HCT116 (cell line): ENCODE data around the gene PLCD4. TPM values are rescaled to one million over a fixed set of nuclear protein-coding genes. Genes with fewer than 3 reads are reported as not detected.
A peak's percentile ranks its signal among the peaks of the same experiment; 100 is the strongest.

Source experiments
- ATAC-seq: fragments of 200-7000 bp; cut with Tn5 transposase; 2 replicates; pipeline ENCODE4 v1.9.1; 2020; ENCODE audit warnings: mild to moderate bottlenecking, moderate library complexity
- BruUV-seq: library from RNA; stranded (reverse); fragments of 400-500 nt; replicated peaks from 2 replicates; lab custom pipeline; 2021; lab: Mats Ljungman, UMichigan
- CTCF ChIA-PET: fragments of 300-600 bp; sonication (Branson Sonifier 250); formaldehyde crosslinking; loops from one replicate; lab custom pipeline; 2021; ENCODE audit warnings: antibody characterized with exemption; lab: Charles Lee
- POLR2A ChIA-PET: fragments of 300-600, 350-600 bp; sonication (Branson Sonifier 250); formaldehyde crosslinking; loops from one replicate; lab custom pipeline; 2021; ENCODE audit warnings: antibody characterized with exemption; lab: Charles Lee
- RAD21 ChIA-PET, 2 experiments: fragments of 300-600 bp; sonication (Branson Sonifier 250); formaldehyde crosslinking; loops; one replicate each; lab custom pipeline; 2023; ENCODE audit warnings: low total read pairs in 2 of 2; ENCODE audit not compliant: uncharacterized antibody in 2 of 2, unreplicated experiment in 2 of 2, low non-redundant PET in 1 of 2; lab: Charles Lee
- DNase-seq: peaks from one replicate; pipeline ENCODE4 v3.0.0-alpha.2; 2010; ENCODE audit warnings: low read depth, low spot score
- H2AFZ ChIP-seq: fragments of 200-600 bp; shearing (Covaris generic), sonication (generic); 2 replicates; pipeline ENCODE4 v1.6.1; 2017; ENCODE audit warnings: low read depth, mixed run types, mixed read lengths, antibody characterized with exemption, low read length; ENCODE audit not compliant: poor library complexity, severe bottlenecking
- H3K27ac ChIP-seq: 2 replicates; pipeline ENCODE4 v1.5.1; 2012; ENCODE audit warnings: low read depth, low read length
- H3K27me3 ChIP-seq: fragments of 200-600 bp; sonication (generic); 2 replicates; pipeline ENCODE4 v1.6.1; 2016; ENCODE audit warnings: mixed run types, low read length, mixed read lengths; ENCODE audit not compliant: insufficient read depth
- H3K36me3 ChIP-seq, 2 experiments: fragments of 200-500 bp in 1 of 2; fragments of 200-600 bp in 1 of 2; sonication (Bioruptor generic) in 1 of 2; sonication (generic) in 1 of 2; 2 replicates each; pipeline versions ENCODE4 v1.5.1 to v1.6.1; 2014 to 2016; ENCODE audit warnings: low read length in 2 of 2, inconsistent platforms in 1 of 2, mixed read lengths in 1 of 2, mixed run types in 1 of 2; ENCODE audit not compliant: insufficient read depth in 2 of 2, control insufficient read depth in 1 of 2
- H3K4me1 ChIP-seq, 2 experiments: fragments of 200-600 bp in 1 of 2; sonication (generic) in 1 of 2; 2 replicates each; pipeline versions ENCODE4 v1.5.1 to v1.6.1; 2012 to 2017; ENCODE audit warnings: low read length in 2 of 2, inconsistent platforms in 1 of 2, mild to moderate bottlenecking in 1 of 2, mixed read lengths in 1 of 2, mixed run types in 1 of 2, moderate library complexity in 1 of 2; ENCODE audit not compliant: insufficient read depth in 2 of 2, control insufficient read depth in 1 of 2
- H3K4me2 ChIP-seq: fragments of 200-600 bp; sonication (generic); 2 replicates; pipeline ENCODE4 v1.6.1; 2017; ENCODE audit warnings: mixed run types, low read length, mixed read lengths
- H3K4me3 ChIP-seq, 2 experiments: fragments of 200-600 bp in 1 of 2; sonication (generic) in 1 of 2; replicated peaks in 1 of 2; 2 replicates each; pipeline ENCODE4 v1.5.1; 2011 to 2016; ENCODE audit warnings: low read length in 2 of 2, control low read depth in 1 of 2, low read depth in 1 of 2, mild to moderate bottlenecking in 1 of 2, mixed read lengths in 1 of 2, mixed run types in 1 of 2
- H3K79me2 ChIP-seq: fragments of 200-600 bp; sonication (generic); 2 replicates; pipeline ENCODE4 v1.6.1; 2017; ENCODE audit warnings: mild to moderate bottlenecking, mixed run types, low read length, moderate library complexity, mixed read lengths; ENCODE audit not compliant: insufficient read depth
- H3K9ac ChIP-seq: fragments of 200-600 bp; sonication (generic); 2 replicates; pipeline ENCODE4 v1.6.1; 2016; ENCODE audit warnings: low read length, mixed read lengths
- H3K9me2 ChIP-seq: fragments of 200-600 bp; sonication (generic), shearing (Covaris generic); 2 replicates; pipeline ENCODE4 v1.6.1; 2017; ENCODE audit warnings: mixed run types, mild to moderate bottlenecking, moderate library complexity; ENCODE audit not compliant: insufficient read depth
- H3K9me3 ChIP-seq, 2 experiments: fragments of 200-500 bp in 1 of 2; fragments of 200-600 bp in 1 of 2; sonication (Bioruptor generic) in 1 of 2; sonication (generic) in 1 of 2; 2 replicates each; pipeline ENCODE4 v1.6.1; 2014 to 2017; ENCODE audit warnings: low read length in 2 of 2, mixed read lengths in 2 of 2, inconsistent platforms in 1 of 2, low read depth in 1 of 2, mild to moderate bottlenecking in 1 of 2, mixed run types in 1 of 2, moderate library complexity in 1 of 2; ENCODE audit not compliant: control insufficient read depth in 1 of 2, insufficient read depth in 1 of 2
- H4K20me1 ChIP-seq: fragments of 200-600 bp; sonication (generic), shearing (Covaris generic); 2 replicates; pipeline ENCODE4 v1.6.1; 2017; ENCODE audit warnings: mixed run types, mild to moderate bottlenecking, moderate library complexity; ENCODE audit not compliant: insufficient read depth
- ATF3 ChIP-seq: IDR thresholded peaks from 2 replicates; pipeline ENCODE4 v1.6.1; 2012
- CEBPB ChIP-seq: IDR thresholded peaks from 2 replicates; pipeline ENCODE4 v1.6.1; 2012; ENCODE audit warnings: low read depth
- EGR1 ChIP-seq: IDR thresholded peaks from 2 replicates; pipeline ENCODE4 v1.6.1; 2012; ENCODE audit warnings: low read depth
- ELF1 ChIP-seq: IDR thresholded peaks from 2 replicates; pipeline ENCODE4 v1.6.1; 2012; ENCODE audit warnings: low read depth, borderline replicate concordance
- EZH2 ChIP-seq: fragments of 200-600 bp; sonication (generic); IDR thresholded peaks from 2 replicates; pipeline ENCODE4 v1.6.1; 2017; ENCODE audit warnings: antibody characterized with exemption, mixed run types
- JUND ChIP-seq: IDR thresholded peaks from 2 replicates; pipeline ENCODE4 v1.6.1; 2012
- POLR2AphosphoS5 ChIP-seq: IDR thresholded peaks from 2 replicates; pipeline ENCODE4 v1.6.1; 2011; ENCODE audit warnings: mild to moderate bottlenecking, low read depth, low read length, moderate library complexity
- RAD21 ChIP-seq: IDR thresholded peaks from 2 replicates; pipeline ENCODE4 v1.6.1; 2012; ENCODE audit warnings: low read depth, mild to moderate bottlenecking
- SIN3A ChIP-seq: IDR thresholded peaks from 2 replicates; pipeline ENCODE4 v1.6.1; 2012; ENCODE audit warnings: low read depth
- TCF7L2 ChIP-seq: IDR thresholded peaks from 2 replicates; pipeline ENCODE4 v1.7.0; 2011; ENCODE audit warnings: borderline replicate concordance, inconsistent platforms; ENCODE audit not compliant: insufficient read depth, insufficient read length; ENCODE audit errors: extremely low read depth
- YY1 ChIP-seq: IDR thresholded peaks from 2 replicates; pipeline ENCODE4 v1.6.1; 2011; ENCODE audit warnings: low read length, low read depth, moderate library complexity, mild to moderate bottlenecking; ENCODE audit not compliant: insufficient replicate concordance; ENCODE audit errors: extremely low read depth
- ZBTB33 ChIP-seq: IDR thresholded peaks from 2 replicates; pipeline ENCODE4 v1.6.1; 2011; ENCODE audit warnings: mild to moderate bottlenecking, low read length, moderate library complexity; ENCODE audit not compliant: insufficient replicate concordance; ENCODE audit errors: extremely low read depth
- ZFX ChIP-seq: fragments of 450-650 bp; IDR thresholded peaks from 2 replicates; pipeline ENCODE4 v1.6.1; 2017
- intact Hi-C: fragments of 100-400 bp; cut with micrococcal nuclease; formaldehyde crosslinking; loops from 2 replicates; pipeline ENCODE4 v1.10.0; 2022
- total RNA-seq: library from RNA; stranded (reverse); gene quantifications from one replicate; pipeline ENCODE4 v1.2.1, GENCODE V29; 2021; ENCODE audit not compliant: unreplicated experiment

Gene PLCD4
- total RNA-seq, 1 experiment from 2014 or later = 0.64 TPM

GRCh38 chr2:218569661-218570500, 37.8 kb upstream of the PLCD4 start:
- ChIA-PET RAD21 (no interaction called here), POLR2A (no interaction called here)
- Histone ChIP-seq H3K9me3 (no peaks in the 10 kb centered on the region), H3K4me2 (peak overlapping the region; percentile 83), H2AFZ (no peak overlapping the region)
- intact Hi-C loops = loop anchor here (2.0 kb wide), 1 partner anchor 171 kb away; the partner anchor contains the start of gene CTDSP1
- TF ChIP-seq POLR2AphosphoS5 (no peak), RAD21 (no peak)
- TF ChIP-seq, all 23 proteins: peak for 0
- Histone ChIP-seq H3K9ac (peak overlapping the region; percentile 96), H3K27ac (peak overlapping the region; percentile 88), H4K20me1 (no peaks in the 10 kb centered on the region), H3K27me3 (no peaks in the 10 kb centered on the region), H3K79me2 (peaks cover 95% of the 10 kb centered on the region), H3K9me2 (no peaks in the 10 kb centered on the region), H3K4me3 (peak overlapping the region; percentile 59 to 85), H3K36me3 (peaks cover 15 to 20% of the 10 kb centered on the region in 2 experiments; a peak in 3 of 4 replicates), H3K4me1 (peaks cover 15 to 27% of the 10 kb centered on the region in 2 experiments)
- CTCF ChIA-PET = no interaction called here
- no peak for ATAC-seq
- TSS peak; percentile 58 for BruUV-seq
- DNase-seq = no peak

- no peaks in the 10 kb centered on the region for H4K20me1 ChIP-seq
- ATAC-seq (no peak), DNase-seq (no peak)
- no peaks in the 10 kb centered on the region for H3K9me2 ChIP-seq
- H3K4me3 ChIP-seq = no peak overlapping the region
- intact Hi-C loops = no loop called here
- BruUV-seq = no TSS peak
- ChIA-PET CTCF (no interaction called here), POLR2A (no interaction called here), RAD21 (no interaction called here)
- peaks cover 14% of the 10 kb centered on the region in 2 experiments; a peak in 2 of 4 replicates for H3K36me3 ChIP-seq
- H3K9me3 ChIP-seq = no peaks in the 10 kb centered on the region
- H3K79me2 ChIP-seq = peaks cover 95% of the 10 kb centered on the region
- no peak overlapping the region for H2AFZ ChIP-seq
- no peak overlapping the region for H3K9ac ChIP-seq
- no peaks in the 10 kb centered on the region for H3K27me3 ChIP-seq
- peaks cover 15 to 27% of the 10 kb centered on the region in 2 experiments for H3K4me1 ChIP-seq
- no peak overlapping the region for H3K27ac ChIP-seq
- H3K4me2 ChIP-seq = peak overlapping the region; percentile 83; the same call in 1 of the 2 replicates
- TF ChIP-seq JUND (no peak), EGR1 (no peak), YY1 (no peak), ZBTB33 (no peak), ATF3 (no peak), ELF1 (no peak), POLR2AphosphoS5 (no peak), SIN3A (no peak), CEBPB (no peak), TCF7L2 (no peak), EZH2 (no peak), ZFX (no peak)
These were observed 36.8 kb upstream of the PLCD4 start for GRCh38 chr2:218570850-218571249.
